GM21528 (cell line): Measurements from ENCODE around the gene PGS1.
"Not testable (repeated sequence)": the region's sequence is repeated elsewhere in the genome, so short reads cannot be mapped to it uniquely, and the experiment has no call there.

Experiments
- ATAC-seq: cut with Tn5 transposase; IDR thresholded peaks from one replicate; pipeline ENCODE4 v1.9.1; 2021; ENCODE audit warnings: mild to moderate bottlenecking, moderate library complexity; ENCODE audit not compliant: unreplicated experiment, low FRiP score

Gene PGS1

GRCh38 chr17:78441271-78441971 lies 63.0 kb downstream of the PGS1 start:
- no peak for ATAC-seq

- ATAC-seq, result no peak
Measured at GRCh38 chr17:78442648-78443218, 64.3 kb downstream of the PGS1 start.

- no peak for ATAC-seq
Measured at GRCh38 chr17:78444392-78444791, 65.9 kb downstream of the PGS1 start.

GRCh38 chr17:78446833-78447232 lies 68.4 kb downstream of the PGS1 start:
- no peak for ATAC-seq

GRCh38 chr17:78448356-78448993 lies 70.0 kb downstream of the PGS1 start:
- ATAC-seq, result no peak

GRCh38 chr17:78449983-78450595 lies 71.6 kb downstream of the PGS1 start:
- no peak for ATAC-seq

- no peak for ATAC-seq
Measured at GRCh38 chr17:78450696-78451345, 72.4 kb downstream of the PGS1 start.

- ATAC-seq, result no peak
Measured at GRCh38 chr17:78451753-78452152, 73.3 kb downstream of the PGS1 start.

- ATAC-seq, result no peak
Measured at GRCh38 chr17:78454346-78454745, 75.9 kb downstream of the PGS1 start.

GRCh38 chr17:78458091-78458490 lies 79.6 kb downstream of the PGS1 start:
- no peak for ATAC-seq

- ATAC-seq, result no peak
Measured at GRCh38 chr17:78458736-78459335, 80.4 kb downstream of the PGS1 start.

- ATAC-seq, result no peak
Measured at GRCh38 chr17:78459696-78460095, 81.2 kb downstream of the PGS1 start.

- ATAC-seq, result no peak
Measured at GRCh38 chr17:78460176-78460675, 81.8 kb downstream of the PGS1 start.

GRCh38 chr17:78460951-78461798 lies 82.7 kb downstream of the PGS1 start:
- no peak for ATAC-seq

- ATAC-seq, result no peak
Measured at GRCh38 chr17:78461799-78462053, 83.3 kb downstream of the PGS1 start.

GRCh38 chr17:78462148-78462547 lies 83.7 kb downstream of the PGS1 start:
- no peak for ATAC-seq

GRCh38 chr17:78466109-78466785 lies 87.8 kb downstream of the PGS1 start:
- not testable (repeated sequence) for ATAC-seq

- no peak for ATAC-seq
Measured at GRCh38 chr17:78466786-78467715, 88.6 kb downstream of the PGS1 start.
